Activated CD8-positive, alpha-beta memory T cell treated with anti-CD3 and anti-CD28 coated beads for 4 hours (primary cell): ENCODE results near the gene PBLD.
"Not testable (repeated sequence)": the region's sequence is repeated elsewhere in the genome, so short reads cannot be mapped to it uniquely, and the experiment has no call there.

Experiments used
- DNase-seq, 2 donors: peaks; one replicate each; pipeline ENCODE4 v3.0.0-alpha.2; 2020; ENCODE audit warnings: low read depth in 2 of 2

Gene PBLD

DNA sequence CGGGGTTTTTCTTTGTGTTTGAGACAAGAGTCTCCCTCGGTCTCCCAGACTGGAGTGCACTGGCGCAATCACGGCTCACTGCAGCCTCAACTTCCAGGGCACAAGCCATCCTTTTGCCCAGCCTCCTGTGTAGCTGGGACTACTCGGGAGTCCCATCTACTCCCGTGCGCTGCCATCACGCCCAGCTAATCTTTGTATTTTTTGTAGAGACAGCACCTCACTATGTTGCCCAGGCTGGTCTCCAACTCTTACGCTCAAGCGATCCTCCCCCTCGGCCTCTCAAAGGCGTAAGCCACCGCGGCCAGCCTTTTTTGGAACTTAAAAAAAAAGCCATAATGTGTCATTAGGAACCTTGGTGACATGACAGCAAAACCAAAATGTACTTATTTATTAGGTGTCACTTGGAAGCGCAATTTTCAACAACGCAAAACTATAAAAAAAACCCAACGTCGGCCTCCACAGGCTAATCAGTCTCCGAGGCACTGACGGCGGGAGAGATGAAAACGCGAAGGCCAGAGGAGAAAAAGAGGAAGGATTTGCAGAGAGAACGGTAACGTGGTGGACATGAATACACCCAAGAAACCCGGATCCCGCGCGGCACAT lies 1.8 kb downstream of the PBLD start:
- no peak for DNase-seq

- no peak for DNase-seq
Observed at GRCh38 chr10:68329506-68329861, 3.2 kb downstream of the PBLD start.

GRCh38 chr10:68327889-68328786 lies 4.6 kb downstream of the PBLD start:
- DNase-seq, result no peak

GRCh38 chr10:68324396-68324795 lies 8.3 kb downstream of the PBLD start:
- DNase-seq, result not testable (repeated sequence)

DNA sequence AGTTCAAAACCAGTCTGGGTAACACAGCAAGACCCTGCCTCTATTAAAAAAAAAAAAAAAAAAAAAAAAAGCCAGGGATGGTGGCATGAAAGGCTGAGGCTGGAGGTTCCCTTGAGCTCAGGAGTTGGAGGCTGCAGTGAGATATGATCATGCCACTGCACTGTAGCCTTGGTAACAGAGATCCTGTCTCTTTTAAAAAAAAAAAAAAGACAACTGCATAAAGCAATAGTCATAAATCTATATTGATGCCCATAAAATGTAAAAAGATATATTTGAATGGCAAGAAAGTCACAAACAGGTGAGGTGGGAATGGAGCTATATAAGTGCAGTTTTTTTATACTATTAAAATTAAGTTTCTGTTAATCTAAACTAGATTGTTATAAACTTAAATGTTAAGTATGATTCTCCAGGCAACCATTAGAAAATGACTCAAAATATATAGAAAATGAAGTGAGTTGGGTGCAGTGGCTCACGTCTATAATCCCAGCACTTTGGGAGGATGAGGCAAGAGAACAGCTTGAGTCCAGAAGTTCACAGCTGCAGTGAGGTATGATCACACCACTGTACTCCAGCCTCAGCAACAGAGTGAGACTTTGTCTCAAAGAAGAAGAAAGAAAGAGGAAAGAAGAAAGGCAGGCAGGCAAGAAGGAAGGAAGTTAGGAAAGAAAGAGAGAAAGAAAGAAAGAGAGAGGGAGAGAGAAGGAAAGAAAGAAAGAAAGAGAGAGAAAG lies 14.2 kb downstream of the PBLD start:
- DNase-seq, result no peak

DNA sequence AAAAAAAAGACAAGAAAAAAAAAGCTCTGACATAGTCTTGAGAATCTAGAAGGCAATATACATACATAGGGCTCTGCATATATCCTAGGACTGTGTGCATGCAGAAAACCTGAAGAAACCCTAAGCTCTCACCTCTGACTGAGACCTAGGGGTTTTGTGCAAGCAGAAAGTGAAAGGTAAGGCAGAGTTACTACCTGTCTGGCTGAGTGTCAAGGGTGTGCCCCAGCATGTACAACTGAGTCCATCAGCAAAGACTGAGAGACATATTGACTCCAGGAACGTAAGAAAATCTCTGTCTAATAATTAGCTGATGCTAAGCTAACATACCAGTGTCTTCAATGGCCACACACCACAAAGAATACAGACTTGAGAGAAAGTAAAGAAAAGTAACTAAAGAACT lies 17.1 kb downstream of the PBLD start:
- no peak for DNase-seq

DNA sequence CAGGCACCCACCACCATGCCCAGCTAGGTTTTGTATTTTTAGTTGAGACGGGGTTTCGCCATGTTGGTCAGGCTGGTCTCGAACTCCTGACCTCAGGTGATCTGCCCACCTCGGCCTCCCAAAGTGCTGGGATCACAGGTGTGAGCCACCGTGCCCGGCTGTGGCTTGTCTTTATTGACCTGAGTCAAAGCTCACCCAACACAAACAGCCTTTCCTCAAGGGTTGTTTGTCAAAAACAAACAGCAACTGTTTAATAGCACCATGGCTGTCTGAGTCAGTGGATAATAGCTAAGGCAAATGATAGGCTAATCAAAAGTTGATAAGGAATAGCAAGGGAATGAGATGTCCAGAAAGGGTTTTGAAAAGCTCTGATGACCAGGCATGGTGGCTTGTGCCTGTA lies 17.8 kb downstream of the PBLD start:
- DNase-seq, result not testable (repeated sequence)

- DNase-seq, result no peak
Observed at GRCh38 chr10:68310531-68310930, 22.2 kb downstream of the PBLD start.

GRCh38 chr10:68305854-68306253 lies 26.9 kb downstream of the PBLD start:
- no peak for DNase-seq

DNA sequence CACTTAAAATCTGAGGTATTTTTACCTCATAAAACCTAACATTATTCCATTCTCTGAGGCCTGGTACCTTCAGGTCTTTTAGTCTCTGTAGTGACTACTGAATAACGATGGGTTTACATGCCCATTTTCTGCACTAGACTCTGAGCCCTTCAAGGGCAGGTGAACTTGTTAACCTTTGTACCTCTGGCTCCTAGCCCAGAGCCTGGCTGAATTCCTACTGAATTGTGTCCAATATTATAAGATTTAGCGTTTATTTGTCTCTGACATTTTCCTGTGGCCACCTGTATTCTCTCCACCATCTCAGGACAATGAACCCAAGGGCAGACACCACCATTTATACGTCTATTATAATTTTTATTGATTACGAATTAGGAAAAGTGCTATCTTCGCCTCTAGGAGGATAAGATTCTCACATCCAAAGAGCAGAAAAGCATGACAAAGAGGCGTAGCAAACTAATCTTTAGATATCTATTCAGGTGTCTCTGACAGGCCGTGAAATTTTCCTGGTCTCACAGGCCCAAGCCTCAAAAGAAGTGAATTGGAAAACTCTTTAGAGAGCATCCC lies 28.8 kb downstream of the PBLD start:
- DNase-seq, result no peak

- no peak for DNase-seq
Observed at GRCh38 chr10:68302871-68303270, 29.9 kb downstream of the PBLD start.

- no peak for DNase-seq
Observed at GRCh38 chr10:68302503-68302823, 30.3 kb downstream of the PBLD start.

DNA sequence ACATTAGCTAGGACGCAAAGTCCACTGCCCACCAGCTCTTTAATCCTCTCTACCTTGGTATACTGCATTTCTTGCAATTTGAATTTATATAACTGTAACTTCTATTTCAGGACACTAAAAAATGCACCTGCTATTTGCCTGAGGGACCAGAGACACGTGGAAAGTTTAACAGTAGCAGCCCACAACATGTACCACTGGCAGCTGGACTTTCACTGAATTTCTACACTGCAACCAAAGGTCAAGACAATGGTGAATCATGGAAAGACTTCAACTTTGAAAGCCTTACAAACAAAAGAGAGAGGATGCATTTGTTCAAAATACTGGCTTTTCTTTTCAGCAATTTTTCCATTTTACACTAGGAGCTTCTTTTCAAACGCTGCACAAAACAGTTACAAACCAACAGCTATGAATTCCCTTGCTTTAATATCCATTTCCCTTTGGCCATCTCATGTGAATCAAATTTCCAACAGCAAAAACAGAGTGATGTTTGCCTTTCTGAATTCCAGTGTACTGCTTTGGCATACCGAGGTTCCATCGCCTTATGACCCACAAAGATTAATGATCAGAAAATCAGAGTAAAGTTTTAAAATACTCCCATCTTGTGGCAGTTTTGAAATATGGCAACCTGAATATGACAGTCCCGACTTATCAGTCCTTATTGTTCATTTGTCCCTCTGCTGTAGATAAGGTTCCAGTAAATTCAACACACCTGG lies 30.8 kb downstream of the PBLD start:
- no peak for DNase-seq

DNA sequence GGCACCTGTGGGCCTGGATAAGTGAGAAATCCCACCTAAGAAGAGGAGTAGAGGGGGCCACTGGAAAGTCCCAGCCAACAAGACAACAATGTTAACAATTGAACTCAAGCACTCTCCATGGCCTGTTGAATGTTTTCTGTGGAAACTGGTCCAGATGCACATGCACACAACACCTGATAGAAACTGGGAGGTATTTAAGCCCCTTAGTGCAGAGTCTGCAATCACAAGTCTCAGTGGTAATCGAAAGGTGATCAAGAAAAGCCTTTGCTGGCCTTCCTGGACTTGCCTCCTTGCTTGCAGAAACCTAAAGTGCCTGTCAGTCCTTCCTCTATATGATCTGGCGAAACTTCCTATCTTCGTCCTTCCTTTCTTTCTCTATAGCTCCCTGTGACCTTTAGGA lies 31.4 kb downstream of the PBLD start:
- DNase-seq, result no peak

- DNase-seq, result no peak
Observed at GRCh38 chr10:68296843-68297663, 35.7 kb downstream of the PBLD start.

- DNase-seq, result no peak
Observed at GRCh38 chr10:68290736-68291135, 42.0 kb downstream of the PBLD start.

- no peak for DNase-seq
Observed at GRCh38 chr10:68288717-68289116, 44.0 kb downstream of the PBLD start.

DNA sequence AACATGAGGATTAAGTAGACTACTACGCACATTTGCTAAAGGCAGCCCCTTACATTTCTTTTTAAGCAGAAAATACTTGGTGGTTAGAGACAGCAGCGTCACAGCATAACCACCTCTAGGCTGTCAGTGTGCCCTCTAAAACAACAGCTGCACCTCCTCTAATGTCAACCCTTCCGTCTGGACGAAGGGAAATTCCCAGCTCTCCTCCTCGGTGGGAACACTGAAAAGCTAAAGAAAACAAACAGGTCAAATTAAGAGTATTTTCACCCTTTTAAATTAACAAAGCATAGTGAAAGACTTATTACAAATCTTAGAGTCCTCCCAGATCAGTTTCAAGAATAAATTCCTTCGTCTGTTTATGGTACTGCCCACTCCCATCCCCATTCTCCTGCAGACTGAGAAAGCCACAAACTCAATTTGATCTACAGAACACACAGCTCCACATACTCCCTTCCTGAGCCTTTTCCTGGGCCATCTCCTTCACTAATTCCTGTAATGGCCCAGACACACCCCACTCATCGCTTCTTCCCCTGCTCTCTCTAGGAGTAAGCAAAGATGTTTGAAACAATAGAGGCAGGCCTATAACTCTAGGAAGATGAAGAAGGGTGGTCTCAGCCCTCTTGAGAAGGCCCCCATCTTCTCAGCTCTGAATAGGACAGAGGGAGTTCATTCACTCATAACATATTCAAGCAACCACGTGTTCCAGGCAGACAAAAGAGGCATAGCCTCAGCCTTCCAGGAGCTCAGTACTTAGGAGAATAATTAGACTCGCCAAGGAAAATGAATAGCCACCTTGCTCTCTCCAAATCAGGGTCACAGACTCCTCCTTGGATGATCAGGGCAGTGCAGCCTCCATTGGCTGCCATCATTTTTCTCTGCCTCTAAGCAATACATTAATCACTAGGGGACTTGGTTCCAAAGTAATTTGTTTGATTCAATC lies 48.4 kb downstream of the PBLD start:
- no peak for DNase-seq

GRCh38 chr10:68280758-68281157 lies 52.0 kb downstream of the PBLD start:
- no peak for DNase-seq
